Measurements from ENCODE around the gene NEK7. TPM values are rescaled to one million over a fixed set of nuclear protein-coding genes. Genes with fewer than 3 reads are reported as not detected.
A peak's percentile ranks its signal among the peaks of the same experiment; 100 is the strongest.

NEK7 gene
- total RNA-seq, 2 donors from 2014 or later = 24.2 to 26.8 TPM

- H3K4me3 Mint-ChIP-seq = no peak overlapping the region
- Histone ChIP-seq H3K36me3 (ENCODE audit: control insufficient read depth, insufficient read depth, low read length) (peaks cover 10% of the 10 kb centered on the region), H3K9ac (ENCODE audit: extremely low read depth, low read length, poor library complexity, severe bottlenecking) (no peak overlapping the region), H3K27ac (ENCODE audit: low read depth, low read length) (peak overlapping the region; percentile 39), H3K27me3 (ENCODE audit: control insufficient read depth, insufficient read depth, low read length, poor library complexity, severe bottlenecking) (no peaks in the 10 kb centered on the region), H3K4me3 (ENCODE audit: low read length) (peak overlapping the region; percentile 75), H3K9me3 (ENCODE audit: control insufficient read depth, low read length) (peaks cover 13% of the 10 kb centered on the region), H3K4me1 (ENCODE audit: control insufficient read depth, insufficient read depth, low read length) (peaks cover 18% of the 10 kb centered on the region)
- H3K36me3 Mint-ChIP-seq (ENCODE audit: low read depth) = no peaks in the 10 kb centered on the region
- DNase-seq = peak; percentile 68
- peaks cover 38% of the 10 kb centered on the region for H3K4me1 Mint-ChIP-seq
- no peaks in the 10 kb centered on the region for H3K27me3 Mint-ChIP-seq (ENCODE audit: insufficient read depth)
- 11 to 32% methylated on average over 3 to 5 of the region's 5 CpGs for WGBS, 2 experiments (ENCODE audit: insufficient coverage in 1 of 2, insufficient read length in 1 of 2)
- no peak for TF ChIP-seq CTCF (conservative IDR thresholded peaks at IDR 0.05)
- peak overlapping the region; percentile 53 for H3K27ac Mint-ChIP-seq
- H3K9me3 Mint-ChIP-seq = no peaks in the 10 kb centered on the region
Observed at GRCh38 chr1:198234520-198235251, 77.9 kb downstream of the NEK7 start.

GRCh38 chr1:198238121-198238520, 81.3 kb downstream of the NEK7 start:
- 79 to 90% methylated on average over 2 of the region's 2 CpGs for WGBS, 2 experiments (ENCODE audit: insufficient coverage in 1 of 2, insufficient read length in 1 of 2)
- no peak overlapping the region for H3K27ac Mint-ChIP-seq
- no peaks in the 10 kb centered on the region for H3K27me3 ChIP-seq (ENCODE audit: control insufficient read depth, insufficient read depth, low read length, poor library complexity, severe bottlenecking)
- H3K9ac ChIP-seq (ENCODE audit: extremely low read depth, low read length, poor library complexity, severe bottlenecking) = no peak overlapping the region
- H3K36me3 Mint-ChIP-seq (ENCODE audit: low read depth) = no peaks in the 10 kb centered on the region
- peaks cover 21% of the 10 kb centered on the region for H3K4me1 Mint-ChIP-seq
- H3K9me3 ChIP-seq (ENCODE audit: control insufficient read depth, low read length) = peaks cover 13% of the 10 kb centered on the region
- peaks cover 11% of the 10 kb centered on the region for H3K4me1 ChIP-seq (ENCODE audit: control insufficient read depth, insufficient read depth, low read length)
- no peak overlapping the region for H3K4me3 ChIP-seq (ENCODE audit: low read length)
- TF ChIP-seq CTCF (conservative IDR thresholded peaks at IDR 0.05) = no peak
- peaks cover 10% of the 10 kb centered on the region for H3K36me3 ChIP-seq (ENCODE audit: control insufficient read depth, insufficient read depth, low read length)
- no peaks in the 10 kb centered on the region for H3K27me3 Mint-ChIP-seq (ENCODE audit: insufficient read depth)
- H3K27ac ChIP-seq (ENCODE audit: low read depth, low read length) = no peak overlapping the region
- no peak overlapping the region for H3K4me3 Mint-ChIP-seq
- H3K9me3 Mint-ChIP-seq = no peaks in the 10 kb centered on the region
- DNase-seq = no peak

GRCh38 chr1:198241553-198241952, 84.8 kb downstream of the NEK7 start:
- no peak overlapping the region for H3K27ac ChIP-seq (ENCODE audit: low read depth, low read length)
- no peak for TF ChIP-seq CTCF (conservative IDR thresholded peaks at IDR 0.05)
- no peak overlapping the region for H3K9ac ChIP-seq (ENCODE audit: extremely low read depth, low read length, poor library complexity, severe bottlenecking)
- 70 to 81% methylated on average over 2 of the region's 2 CpGs for WGBS, 2 experiments (ENCODE audit: insufficient coverage in 1 of 2, insufficient read length in 1 of 2)
- no peak overlapping the region for H3K4me3 ChIP-seq (ENCODE audit: low read length)
- H3K4me1 ChIP-seq (ENCODE audit: control insufficient read depth, insufficient read depth, low read length) = peaks cover 13% of the 10 kb centered on the region
- no peaks in the 10 kb centered on the region for H3K9me3 Mint-ChIP-seq
- H3K36me3 ChIP-seq (ENCODE audit: control insufficient read depth, insufficient read depth, low read length) = peaks cover 2% of the 10 kb centered on the region
- H3K36me3 Mint-ChIP-seq (ENCODE audit: low read depth) = no peaks in the 10 kb centered on the region
- peaks cover 35% of the 10 kb centered on the region for H3K4me1 Mint-ChIP-seq
- no peak overlapping the region for H3K4me3 Mint-ChIP-seq
- no peak for DNase-seq
- no peaks in the 10 kb centered on the region for H3K27me3 ChIP-seq (ENCODE audit: control insufficient read depth, insufficient read depth, low read length, poor library complexity, severe bottlenecking)
- H3K27me3 Mint-ChIP-seq (ENCODE audit: insufficient read depth) = no peaks in the 10 kb centered on the region
- peaks cover 3% of the 10 kb centered on the region for H3K9me3 ChIP-seq (ENCODE audit: control insufficient read depth, low read length)
- H3K27ac Mint-ChIP-seq = no peak overlapping the region

Data from endodermal cell (in vitro differentiated cells).